ENCODE results near the gene GPRIN2.
A peak's percentile ranks its signal among the peaks of the same experiment; 100 is the strongest.
"Not testable (repeated sequence)": the region's sequence is repeated elsewhere in the genome, so short reads cannot be mapped to it uniquely, and the experiment has no call there.

GPRIN2 gene

GRCh38 chr10:46534828-46535524 is 21.5 kb downstream of the GPRIN2 start:
- no peak for DNase-seq

- not testable (repeated sequence) for DNase-seq
Measured at GRCh38 chr10:46532256-46532655, 24.2 kb downstream of the GPRIN2 start.

GRCh38 chr10:46530249-46531186 is 25.9 kb downstream of the GPRIN2 start:
- peak; percentile 1 for DNase-seq

- peak; percentile 1 for DNase-seq
Measured at GRCh38 chr10:46529742-46530141, 26.7 kb downstream of the GPRIN2 start.

- peak; percentile 1 for DNase-seq
Measured at GRCh38 chr10:46528675-46529615, 27.5 kb downstream of the GPRIN2 start.

- DNase-seq = peak; percentile 1
Measured at GRCh38 chr10:46528171-46528671, 28.2 kb downstream of the GPRIN2 start.

- DNase-seq = peak; percentile 1
Measured at GRCh38 chr10:46527241-46527811, 29.1 kb downstream of the GPRIN2 start.

- DNase-seq = peak; percentile 3
Measured at GRCh38 chr10:46526682-46527038, 29.8 kb downstream of the GPRIN2 start.

GRCh38 chr10:46525824-46526681 is 30.4 kb downstream of the GPRIN2 start:
- DNase-seq = peak; percentile 1

GRCh38 chr10:46525177-46525823 is 31.2 kb downstream of the GPRIN2 start:
- DNase-seq = peak; percentile 8

GRCh38 chr10:46524472-46525176 is 31.8 kb downstream of the GPRIN2 start:
- peak; percentile 4 for DNase-seq

GRCh38 chr10:46523962-46524471 is 32.4 kb downstream of the GPRIN2 start:
- peak; percentile 1 for DNase-seq

- DNase-seq = peak; percentile 1
Measured at GRCh38 chr10:46523119-46523961, 33.1 kb downstream of the GPRIN2 start.

GRCh38 chr10:46522295-46523118 is 34.0 kb downstream of the GPRIN2 start:
- peak; percentile 1 for DNase-seq

- DNase-seq = peak; percentile 1
Measured at GRCh38 chr10:46520941-46521340, 35.5 kb downstream of the GPRIN2 start.

- DNase-seq = peak; percentile 2
Measured at GRCh38 chr10:46520381-46520780, 36.1 kb downstream of the GPRIN2 start.

- DNase-seq = no peak
Measured at GRCh38 chr10:46518028-46518725, 38.3 kb downstream of the GPRIN2 start.

Data from activated CD4-positive, alpha-beta T cell treated with anti-CD3 and anti-CD28 coated beads for 48 hours (primary cell).